ENCODE results near the gene ZNF692.
"Not testable (repeated sequence)": the region's sequence is repeated elsewhere in the genome, so short reads cannot be mapped to it uniquely, and the experiment has no call there.

Gene ZNF692, protein sequence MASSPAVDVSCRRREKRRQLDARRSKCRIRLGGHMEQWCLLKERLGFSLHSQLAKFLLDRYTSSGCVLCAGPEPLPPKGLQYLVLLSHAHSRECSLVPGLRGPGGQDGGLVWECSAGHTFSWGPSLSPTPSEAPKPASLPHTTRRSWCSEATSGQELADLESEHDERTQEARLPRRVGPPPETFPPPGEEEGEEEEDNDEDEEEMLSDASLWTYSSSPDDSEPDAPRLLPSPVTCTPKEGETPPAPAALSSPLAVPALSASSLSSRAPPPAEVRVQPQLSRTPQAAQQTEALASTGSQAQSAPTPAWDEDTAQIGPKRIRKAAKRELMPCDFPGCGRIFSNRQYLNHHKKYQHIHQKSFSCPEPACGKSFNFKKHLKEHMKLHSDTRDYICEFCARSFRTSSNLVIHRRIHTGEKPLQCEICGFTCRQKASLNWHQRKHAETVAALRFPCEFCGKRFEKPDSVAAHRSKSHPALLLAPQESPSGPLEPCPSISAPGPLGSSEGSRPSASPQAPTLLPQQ

DNA sequence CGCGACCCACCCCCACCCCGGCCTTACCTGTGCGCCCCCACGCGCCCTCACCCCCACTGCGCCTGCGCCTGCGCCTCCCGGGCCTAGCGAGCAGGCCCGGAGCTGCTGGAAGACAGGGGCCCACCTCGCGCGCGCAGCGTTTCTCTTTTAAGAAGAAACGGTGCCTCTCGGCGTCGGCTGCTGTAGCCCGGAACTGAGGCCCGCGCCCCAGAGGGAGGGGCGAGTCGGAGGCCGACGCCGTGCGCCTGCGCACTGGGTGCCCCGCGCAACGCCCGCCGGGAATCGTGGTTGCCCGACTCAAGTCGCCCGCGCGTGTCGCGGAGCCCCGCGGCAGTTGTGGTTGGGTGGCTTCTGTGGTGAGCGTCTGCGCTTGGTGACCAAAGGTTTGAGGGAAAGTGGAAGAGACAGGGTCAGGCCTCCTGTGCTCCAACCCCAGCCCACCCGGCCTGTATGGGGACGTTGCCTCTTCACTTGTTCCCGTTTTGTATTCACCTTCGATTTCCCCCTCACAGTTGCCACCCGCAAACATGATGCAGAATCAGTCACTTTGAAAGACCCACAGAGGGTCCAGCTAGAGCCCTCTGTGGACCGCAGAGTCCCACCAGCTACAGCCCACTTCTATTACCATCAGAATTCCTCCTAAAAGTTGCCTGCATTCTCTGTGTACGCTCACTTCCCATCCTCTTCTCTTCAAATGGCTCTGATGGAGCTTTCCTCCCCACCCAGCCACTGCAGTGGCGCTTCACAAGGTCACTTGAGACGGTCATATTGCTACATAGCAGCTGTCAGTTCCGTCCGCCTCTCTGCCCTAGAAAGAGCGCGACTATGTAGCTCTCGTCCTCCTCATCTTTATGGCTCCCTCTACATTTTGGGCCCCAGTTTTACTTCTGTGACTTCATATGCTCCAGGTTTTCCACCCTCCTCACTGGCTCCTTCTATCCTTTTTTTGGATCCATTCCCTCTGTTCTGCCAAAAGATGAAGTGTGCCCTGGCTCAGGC, at the start of gene ZNF692:
TSS of gene ZNF692 (minus strand) at position 195 of the 999 bp plus-strand sequence. CDS start 776 bp downstream, outside the sequence.
- DNase-seq (ENCODE audit: low spot score) = peak; percentile 98

DNA sequence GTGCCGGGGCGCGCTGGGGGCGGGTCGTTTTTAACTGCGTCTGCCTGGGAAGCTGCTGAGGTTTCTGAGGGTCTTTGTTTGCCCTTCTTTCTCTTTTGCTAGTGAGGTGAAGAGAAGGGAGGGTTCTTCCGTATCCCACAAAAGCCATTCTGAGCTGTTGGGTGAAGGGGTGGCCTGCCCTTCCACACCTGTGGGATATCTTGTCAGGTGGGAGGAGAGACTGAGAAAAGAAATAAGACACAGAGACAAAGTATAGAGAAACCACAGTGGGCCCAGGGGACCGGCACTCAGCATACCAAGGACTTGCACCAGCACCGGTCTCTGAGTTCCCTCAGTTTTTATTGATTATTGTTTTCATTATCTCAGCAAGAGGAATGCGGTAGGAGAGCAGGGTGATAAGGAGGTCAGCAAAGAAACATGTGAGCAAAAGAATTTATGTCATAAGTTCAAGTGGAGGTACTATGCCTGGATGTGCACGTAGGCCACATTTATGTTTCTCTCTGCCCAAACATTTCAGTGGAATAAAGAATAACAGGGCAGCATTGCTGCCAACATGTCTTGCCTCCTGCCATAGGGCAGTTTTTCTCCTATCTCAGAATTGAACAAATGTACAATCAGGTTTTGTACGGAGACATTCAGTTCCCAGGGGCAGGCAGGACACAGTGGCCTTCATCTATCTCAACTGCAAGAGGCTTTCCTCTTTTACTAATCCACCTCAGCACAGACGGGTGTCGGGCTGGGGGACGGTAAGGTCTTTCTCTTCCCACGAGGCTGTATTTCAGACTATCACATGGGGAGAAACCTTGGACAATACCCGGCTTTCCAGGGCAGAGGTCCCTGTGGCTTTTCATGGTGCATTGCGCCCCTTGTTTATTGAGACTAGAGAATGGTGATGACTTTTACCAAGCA, 48.1 kb upstream of the ZNF692 start:
- DNase-seq (ENCODE audit: low spot score) = no peak

DNA sequence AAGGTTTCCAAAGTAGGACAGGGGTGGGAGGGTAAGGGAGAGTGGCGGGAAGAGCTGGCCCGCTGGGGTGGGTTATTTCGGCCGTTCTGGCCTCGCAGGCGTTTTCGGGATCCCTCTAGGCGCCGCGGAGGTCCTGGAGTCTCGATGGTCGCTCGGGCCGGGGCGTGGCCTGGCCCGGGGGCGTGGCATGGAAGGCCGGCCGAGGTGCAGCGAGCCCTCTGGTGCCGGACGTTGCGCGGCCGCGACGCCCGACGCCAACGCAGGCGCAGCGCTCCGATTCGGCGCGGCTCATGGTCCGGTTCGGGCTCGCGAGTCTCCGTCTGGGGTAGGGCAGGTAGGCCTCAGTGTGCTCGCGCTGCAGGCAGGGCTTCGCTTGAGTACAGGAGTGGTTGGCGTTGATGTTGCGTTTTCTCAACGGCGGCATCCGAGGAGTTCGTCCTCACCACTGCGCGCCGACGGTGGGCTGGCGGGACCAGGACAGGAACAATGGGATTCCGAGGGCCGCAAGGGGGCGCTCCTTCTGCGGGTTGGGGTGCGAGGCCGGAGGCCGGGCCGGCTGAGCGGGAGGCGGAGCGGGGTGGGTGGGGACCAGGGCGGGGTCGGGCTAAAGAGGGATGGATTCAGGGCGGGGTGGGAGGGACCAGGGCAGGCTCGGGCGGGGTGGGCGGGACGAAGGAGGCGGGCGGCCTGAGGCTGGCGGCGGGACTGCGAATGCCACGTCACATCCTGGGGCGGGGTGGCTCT, 47.3 kb upstream of the ZNF692 start, which contains the start of gene PGBD2:
TSS of gene PGBD2 (plus strand) at position 227 of the 744 bp plus-strand sequence. CDS start 7,628 bp downstream, outside the sequence.
- DNase-seq (ENCODE audit: low spot score) = peak; percentile 95

DNA sequence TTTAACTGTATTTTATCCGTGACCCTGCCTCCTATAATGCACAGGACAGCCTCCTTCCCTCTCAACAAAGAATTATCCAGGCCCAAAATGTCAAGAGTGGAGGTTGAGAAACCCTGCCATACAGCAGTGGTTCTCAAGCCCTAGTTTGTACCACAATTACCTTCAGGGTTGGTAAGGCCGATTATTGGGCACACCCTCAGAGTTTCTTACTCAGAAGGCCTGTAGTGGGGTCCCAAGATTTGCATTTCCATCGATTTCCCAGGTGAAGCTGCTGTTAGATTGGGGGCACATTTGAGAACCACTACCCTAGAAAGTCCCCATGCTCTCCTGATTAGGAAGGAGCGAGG, 46.8 kb upstream of the ZNF692 start:
- no peak for DNase-seq (ENCODE audit: low spot score)

DNA sequence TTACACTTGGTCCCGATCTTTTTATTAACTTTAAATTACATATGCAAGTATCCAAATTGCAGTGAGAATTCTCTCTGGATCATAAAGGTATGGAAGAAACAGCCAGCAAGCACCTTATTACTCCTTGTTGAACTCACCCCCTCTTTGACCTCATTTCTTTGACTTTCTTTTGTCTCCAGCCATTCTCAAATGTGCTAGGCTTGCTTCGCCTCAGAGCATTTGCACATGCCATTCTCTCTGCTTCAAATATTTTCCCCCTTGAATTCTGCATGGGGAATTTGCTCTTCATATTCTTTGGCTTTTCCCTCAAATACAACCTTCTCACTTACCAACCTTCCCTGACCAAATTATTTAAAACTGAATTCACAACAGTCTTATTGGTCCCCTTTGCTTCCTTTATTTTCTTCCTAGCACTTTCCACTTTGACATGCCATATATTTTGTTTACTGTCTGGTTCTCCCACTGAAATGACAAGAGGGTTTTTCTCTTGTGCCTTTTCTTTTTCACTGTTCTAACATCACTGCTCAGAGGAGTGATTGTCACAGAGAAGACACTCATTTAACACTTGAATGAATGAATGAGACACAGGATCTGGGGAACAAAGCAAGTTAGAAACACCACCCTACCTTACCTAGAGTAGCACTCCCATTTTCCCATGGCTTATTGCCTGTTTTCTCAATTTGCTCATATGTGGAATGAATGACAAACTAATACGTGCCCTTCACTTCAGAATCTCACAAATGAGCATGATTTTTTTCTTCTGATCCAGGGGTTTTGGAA, 45.7 kb upstream of the ZNF692 start:
- DNase-seq (ENCODE audit: low spot score) = no peak

GRCh38 chr1:248901578-248901977, 42.7 kb upstream of the ZNF692 start:
- no peak for DNase-seq (ENCODE audit: low spot score)

- no peak for DNase-seq (ENCODE audit: low spot score)
Observed at GRCh38 chr1:248900637-248901036, 41.8 kb upstream of the ZNF692 start.

DNA sequence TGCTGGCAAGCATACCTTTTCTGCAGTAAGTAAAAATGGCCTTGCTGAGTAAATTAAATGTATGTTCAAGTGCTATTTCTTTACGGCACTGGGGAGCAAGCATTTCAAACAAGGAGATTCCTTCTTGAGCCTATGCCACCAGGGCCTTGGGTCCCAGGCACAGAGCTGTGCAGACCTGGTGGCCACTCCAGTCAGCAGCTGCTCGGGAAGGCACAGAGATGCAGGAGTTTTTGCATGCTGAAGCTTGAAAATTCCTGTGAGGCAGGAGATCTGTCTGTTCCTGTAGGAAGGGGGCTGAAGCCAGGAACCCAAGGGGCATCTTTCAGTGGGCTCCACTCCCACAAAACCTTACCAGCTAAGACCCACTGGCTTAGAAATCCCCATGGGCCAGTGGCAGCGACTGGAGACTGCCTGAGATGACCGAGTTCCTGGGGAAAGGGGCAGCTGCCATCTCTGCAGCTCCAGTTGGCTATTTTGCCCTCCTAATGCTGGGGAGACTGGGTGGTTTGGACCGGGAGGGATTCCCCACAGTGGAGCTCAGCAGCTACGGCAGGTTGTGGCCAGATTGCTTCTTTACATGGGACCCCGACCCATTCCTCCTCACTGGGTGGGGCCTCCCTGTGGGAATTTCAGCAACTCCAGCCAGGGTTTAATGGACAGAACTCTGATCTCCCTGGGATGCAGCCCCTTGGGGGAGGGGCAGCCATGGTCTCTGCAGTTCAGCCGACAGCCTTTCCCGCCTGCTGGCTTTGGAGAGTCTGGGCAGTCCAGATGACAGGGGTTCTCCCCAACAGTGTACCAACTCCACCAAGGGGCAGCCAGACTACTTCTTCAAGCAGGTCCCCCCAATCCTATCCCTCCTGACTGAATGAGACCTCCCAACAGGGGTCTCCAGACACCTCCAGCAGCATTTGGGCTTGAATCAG, 38.8 kb upstream of the ZNF692 start:
- no peak for DNase-seq (ENCODE audit: low spot score)

- no peak for DNase-seq (ENCODE audit: low spot score)
Observed at GRCh38 chr1:248894837-248895236, 36.0 kb upstream of the ZNF692 start.

DNA sequence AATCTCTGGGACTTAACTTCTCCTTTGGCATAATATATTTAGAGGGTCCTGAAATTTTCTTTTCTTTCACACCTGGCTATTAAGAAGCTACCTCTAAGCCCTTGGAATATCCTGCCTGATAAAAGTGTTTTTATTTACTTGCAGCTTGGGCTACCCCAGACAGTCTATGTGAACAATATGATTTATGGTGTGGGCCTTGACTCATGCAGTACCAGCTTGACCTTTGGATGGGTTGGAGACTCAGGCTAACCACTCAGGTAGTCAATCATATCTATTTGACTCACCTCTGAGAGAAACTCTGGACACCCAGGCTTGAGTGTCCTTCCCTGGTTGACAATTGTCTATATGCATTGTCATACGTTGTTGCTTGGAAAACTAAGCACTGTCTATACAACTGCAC, 33.7 kb upstream of the ZNF692 start:
- DNase-seq (ENCODE audit: low spot score) = no peak

- no peak for DNase-seq (ENCODE audit: low spot score)
Observed at GRCh38 chr1:248891758-248892157, 32.9 kb upstream of the ZNF692 start.

- no peak for DNase-seq (ENCODE audit: low spot score)
Observed at GRCh38 chr1:248890549-248891498, 31.9 kb upstream of the ZNF692 start.

DNA sequence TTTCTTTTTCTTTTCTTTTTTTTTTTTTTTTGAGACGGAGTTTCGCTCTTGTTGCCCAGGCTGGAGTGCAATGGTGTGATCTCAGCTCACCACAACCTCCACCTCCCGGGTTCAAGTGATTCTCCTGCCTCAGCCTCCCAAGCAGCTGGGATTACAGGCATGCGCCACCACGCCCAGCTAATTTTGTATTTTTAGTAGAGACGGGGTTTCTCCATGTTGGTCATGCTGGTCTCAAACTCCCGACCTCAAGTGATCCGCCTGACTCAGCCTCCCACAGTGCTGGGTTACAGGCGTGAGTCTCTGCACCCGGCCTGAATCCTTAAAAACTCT, 31.0 kb upstream of the ZNF692 start:
- DNase-seq (ENCODE audit: low spot score) = not testable (repeated sequence)

GRCh38 chr1:248886237-248886895, 27.5 kb upstream of the ZNF692 start:
- no peak for DNase-seq (ENCODE audit: low spot score)

- no peak for DNase-seq (ENCODE audit: low spot score)
Observed at GRCh38 chr1:248885646-248886045, 26.8 kb upstream of the ZNF692 start.

GRCh38 chr1:248884632-248885295, 25.9 kb upstream of the ZNF692 start:
- peak; percentile 37 for DNase-seq (ENCODE audit: low spot score)

DNA sequence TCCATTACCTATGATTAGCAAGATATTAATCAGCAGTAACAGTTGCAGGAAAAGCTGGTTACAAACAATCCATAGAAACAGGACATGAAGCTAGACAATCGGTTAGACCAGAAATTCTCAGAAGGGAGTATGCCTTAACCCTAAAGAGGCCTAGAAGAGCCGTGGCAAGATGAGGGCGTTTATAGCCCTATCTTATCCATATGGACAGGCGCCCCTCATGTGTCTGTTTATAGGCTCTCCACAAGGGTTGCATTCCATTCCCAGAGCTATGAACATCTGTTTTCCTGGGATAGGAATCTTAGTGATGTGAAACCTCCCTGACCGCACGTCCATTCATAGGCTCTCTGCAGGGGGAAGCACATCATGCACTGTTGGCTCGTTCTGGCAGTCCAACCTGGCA, 23.5 kb upstream of the ZNF692 start:
- not testable (repeated sequence) for DNase-seq (ENCODE audit: low spot score)

Data from NAMALWA (cell line).